PC-3 (cell line): ENCODE data around the gene ZNF831. TPM values are rescaled to one million over a fixed set of nuclear protein-coding genes. Genes with fewer than 3 reads are reported as not detected.
A peak's percentile ranks its signal among the peaks of the same experiment; 100 is the strongest.

ENCODE experiments used
- ATAC-seq: fragments of 200-7000 bp; cut with Tn5 transposase; 2 replicates; pipeline ENCODE4 v1.9.1; 2020; ENCODE audit warnings: mild to moderate bottlenecking, moderate library complexity
- BruUV-seq: library from RNA; stranded (reverse); fragments of 400-500 nt; replicated peaks from 2 replicates; lab custom pipeline; 2021; lab: Mats Ljungman, UMichigan
- CTCF ChIA-PET: fragments of 300-600 bp; sonication (Branson Sonifier 250); formaldehyde crosslinking; loops from one replicate; lab custom pipeline; 2022; ENCODE audit warnings: antibody characterized with exemption; lab: Charles Lee
- POLR2A ChIA-PET: fragments of 300-600 bp; sonication (Branson Sonifier 250); formaldehyde crosslinking; loops from one replicate; lab custom pipeline; 2022; ENCODE audit warnings: antibody characterized with exemption; ENCODE audit not compliant: unreplicated experiment; lab: Charles Lee
- DNase-seq: peaks from one replicate; pipeline ENCODE4 v3.0.0-alpha.2; 2015
- H2AFZ ChIP-seq: fragments of 300-600 bp; sonication (generic); 2 replicates; pipeline ENCODE4 v1.6.0; 2016; ENCODE audit warnings: antibody characterized with exemption, low read length
- H3F3A ChIP-seq: fragments of 300-600 bp; sonication (generic); one replicate; pipeline ENCODE4 v1.6.0; 2017; ENCODE audit warnings: antibody characterized with exemption, low read length, control low read depth, mild to moderate bottlenecking; ENCODE audit not compliant: unreplicated experiment
- H3K27ac ChIP-seq: fragments of 300-600 bp; sonication (generic); 2 replicates; pipeline ENCODE4 v1.5.1; 2016; ENCODE audit warnings: mild to moderate bottlenecking, low read length
- H3K27me3 ChIP-seq: fragments of 300-600 bp; sonication (generic); 2 replicates; pipeline ENCODE4 v1.6.1; 2016; ENCODE audit warnings: low read length, mixed read lengths
- H3K36me3 ChIP-seq: fragments of 300-600 bp; sonication (generic); 2 replicates; pipeline ENCODE4 v1.6.1; 2016; ENCODE audit warnings: low read depth, mixed run types, low read length, mixed read lengths
- H3K4me1 ChIP-seq: fragments of 300-600 bp; sonication (generic); 2 replicates; pipeline ENCODE4 v1.5.1; 2016; ENCODE audit warnings: low read length; ENCODE audit not compliant: insufficient read depth
- H3K4me2 ChIP-seq: fragments of 300-600 bp; sonication (generic); 2 replicates; pipeline ENCODE4 v1.6.0; 2016; ENCODE audit warnings: low read length
- H3K4me3 ChIP-seq: fragments of 300-600 bp; sonication (generic); 2 replicates; pipeline ENCODE4 v1.5.1; 2016; ENCODE audit warnings: mild to moderate bottlenecking, low read length, mixed read lengths
- H3K79me2 ChIP-seq: fragments of 300-600 bp; sonication (generic); 2 replicates; pipeline ENCODE4 v1.6.1; 2017; ENCODE audit warnings: low read length, mixed read lengths
- H3K9ac ChIP-seq: fragments of 300-600 bp; sonication (generic); 2 replicates; pipeline ENCODE4 v1.6.0; 2016; ENCODE audit warnings: mild to moderate bottlenecking, low read length
- H3K9me2 ChIP-seq: fragments of 300-600 bp; sonication (generic); replicated peaks from 2 replicates; pipeline ENCODE4 v1.6.1; 2016; ENCODE audit warnings: mixed run types, low read length, mixed read lengths
- H3K9me3 ChIP-seq: fragments of 300-600 bp; sonication (generic); 2 replicates; pipeline ENCODE4 v1.6.1; 2016; ENCODE audit warnings: low read length, mixed read lengths
- H4K20me1 ChIP-seq: fragments of 300-600 bp; sonication (generic); 2 replicates; pipeline ENCODE4 v1.6.1; 2016; ENCODE audit warnings: low read length, mixed read lengths
- CTCF ChIP-seq: fragments of 300-600 bp; sonication (generic); conservative IDR thresholded peaks from 2 replicates; pipeline ENCODE4 v1.5.1; 2017; ENCODE audit warnings: antibody characterized with exemption, low read depth, mild to moderate bottlenecking, low read length
- EZH2 ChIP-seq: fragments of 300-600 bp; sonication (generic); IDR thresholded peaks from one replicate; pipeline ENCODE4 v1.6.1; 2017; ENCODE audit warnings: antibody characterized with exemption, mild to moderate bottlenecking, low read length; ENCODE audit not compliant: unreplicated experiment
- EZH2phosphoT487 ChIP-seq: fragments of 300-600 bp; sonication (generic); IDR thresholded peaks from 2 replicates; pipeline ENCODE4 v1.6.1; 2018; ENCODE audit warnings: mild to moderate bottlenecking, antibody characterized with exemption, low read length, borderline replicate concordance
- intact Hi-C: fragments of 100-400 bp; cut with micrococcal nuclease; formaldehyde crosslinking; loops from 2 replicates; pipeline ENCODE4 v1.9.0; 2023
- total RNA-seq: library from RNA; depleted of rRNA; stranded (reverse); fragments of >200 nt; gene quantifications from 2 replicates; pipeline ENCODE4 v1.2.3, GENCODE V29; 2014

The ZNF831 gene
- total RNA-seq, 1 experiment from 2014 or later: not detected

GRCh38 chr20:59223182-59223601 is 59.6 kb downstream of the ZNF831 start:
- POLR2A ChIA-PET: no interaction called here
- Histone ChIP-seq H3K4me2 (peak overlapping the region; percentile 95), H2AFZ (peak overlapping the region; percentile 83)

GRCh38 chr20:59223750-59224149 is 60.1 kb downstream of the ZNF831 start:
- Histone ChIP-seq H3F3A (no peaks in the 10 kb centered on the region), H3K27me3 (peaks cover 86% of the 10 kb centered on the region), H3K9me3 (no peaks in the 10 kb centered on the region), H3K9ac (no peak overlapping the region), H3K4me2 (peak overlapping the region; percentile 95), H3K4me1 (peaks cover 9% of the 10 kb centered on the region; the same call in 1 of the 2 replicates), H3K79me2 (no peaks in the 10 kb centered on the region), H4K20me1 (no peaks in the 10 kb centered on the region), H3K27ac (no peak overlapping the region), H3K9me2 (no peaks in the 10 kb centered on the region), H2AFZ (peak overlapping the region; percentile 83; the same call in 1 of the 2 replicates), H3K4me3 (no peak overlapping the region), H3K36me3 (no peaks in the 10 kb centered on the region)
- POLR2A ChIA-PET: no interaction called here
- DNase-seq: no peak
- no TSS peak for BruUV-seq
- intact Hi-C loops: loop anchor here (5.0 kb wide), 1 partner anchor 136 kb away; no protein-coding TSS in a partner anchor
- ATAC-seq: no peak
- TF ChIP-seq EZH2 (no peak), EZH2phosphoT487 (no peak), CTCF (no peak)
- CTCF ChIA-PET: no interaction called here

More at GRCh38 chr20:59223182-59223601, 59.6 kb downstream of the ZNF831 start:
- intact Hi-C loops: loop anchor here (5.0 kb wide), 1 partner anchor 136 kb away; no protein-coding TSS in a partner anchor
- Histone ChIP-seq H3K4me1 (peaks cover 9% of the 10 kb centered on the region; the same call in 1 of the 2 replicates), H3K9me2 (no peaks in the 10 kb centered on the region), H3K9me3 (no peaks in the 10 kb centered on the region), H3F3A (no peaks in the 10 kb centered on the region), H3K27me3 (peaks cover 89% of the 10 kb centered on the region), H3K27ac (no peak overlapping the region), H3K36me3 (no peaks in the 10 kb centered on the region), H3K79me2 (no peaks in the 10 kb centered on the region), H3K4me3 (peak overlapping the region; percentile 71), H4K20me1 (no peaks in the 10 kb centered on the region), H3K9ac (no peak overlapping the region)
- BruUV-seq: no TSS peak
- ATAC-seq: peak; percentile 42
- CTCF ChIA-PET: interaction anchor here (0.6 kb wide), 2 partner anchors 135 to 198 kb away, joined by 5 to 8 read pairs; no protein-coding TSS in a partner anchor
- TF ChIP-seq CTCF (no peak), EZH2phosphoT487 (no peak), EZH2 (no peak)
- peak; percentile 40 for DNase-seq

GRCh38 chr20:59224236-59224635 is 60.6 kb downstream of the ZNF831 start:
- intact Hi-C loops: loop anchor here (5.0 kb wide), 1 partner anchor 137 kb away; no protein-coding TSS in a partner anchor
- ATAC-seq (no peak), DNase-seq (no peak)
- Histone ChIP-seq H3K79me2 (no peaks in the 10 kb centered on the region), H4K20me1 (no peaks in the 10 kb centered on the region), H3K4me2 (no peak overlapping the region), H3K4me1 (peaks cover 9% of the 10 kb centered on the region; the same call in 1 of the 2 replicates), H3K27ac (no peak overlapping the region), H3K9ac (no peak overlapping the region), H3F3A (no peaks in the 10 kb centered on the region), H3K4me3 (no peak overlapping the region), H3K9me2 (no peaks in the 10 kb centered on the region), H3K27me3 (peaks cover 82% of the 10 kb centered on the region), H3K9me3 (no peaks in the 10 kb centered on the region), H2AFZ (no peak overlapping the region), H3K36me3 (no peaks in the 10 kb centered on the region)
- POLR2A ChIA-PET: interaction anchor here (0.7 kb wide), 1 partner anchor 191 kb away, joined by 4 read pairs; no protein-coding TSS in a partner anchor
- no TSS peak for BruUV-seq
- CTCF ChIA-PET: no interaction called here
- TF ChIP-seq EZH2 (no peak), CTCF (no peak), EZH2phosphoT487 (no peak)
